Measurements from ENCODE around the gene PPP1R14C.
"Not testable (repeated sequence)": the region's sequence is repeated elsewhere in the genome, so short reads cannot be mapped to it uniquely, and the experiment has no call there.

The PPP1R14C gene

GRCh38 chr6:150228072-150228733 lies 85.4 kb downstream of the PPP1R14C start:
- no peak for DNase-seq

- DNase-seq = no peak
Measured at GRCh38 chr6:150229436-150230163, 86.8 kb downstream of the PPP1R14C start.

- DNase-seq = no peak
Measured at GRCh38 chr6:150230164-150230561, 87.3 kb downstream of the PPP1R14C start.

- no peak for DNase-seq
Measured at GRCh38 chr6:150230832-150231524, 88.1 kb downstream of the PPP1R14C start.

- DNase-seq = no peak
Measured at GRCh38 chr6:150231525-150231850, 88.6 kb downstream of the PPP1R14C start.

GRCh38 chr6:150233843-150234269 lies 91.0 kb downstream of the PPP1R14C start:
- peak; percentile 35 for DNase-seq

- no peak for DNase-seq
Measured at GRCh38 chr6:150235218-150235617, 92.4 kb downstream of the PPP1R14C start.

GRCh38 chr6:150236114-150236513 lies 93.3 kb downstream of the PPP1R14C start:
- no peak for DNase-seq

- DNase-seq = no peak
Measured at GRCh38 chr6:150236544-150236943, 93.7 kb downstream of the PPP1R14C start.

GRCh38 chr6:150237626-150238025 lies 94.8 kb downstream of the PPP1R14C start:
- peak; percentile 25 for DNase-seq

- DNase-seq = peak; percentile 76
Measured at GRCh38 chr6:150238336-150238741, 95.5 kb downstream of the PPP1R14C start.

GRCh38 chr6:150238846-150239407 lies 96.1 kb downstream of the PPP1R14C start:
- DNase-seq = peak; percentile 99

GRCh38 chr6:150241756-150242155 lies 98.9 kb downstream of the PPP1R14C start:
- not testable (repeated sequence) for DNase-seq

- no peak for DNase-seq
Measured at GRCh38 chr6:150243620-150244314, 100.9 kb downstream of the PPP1R14C start.

GRCh38 chr6:150245148-150245935 lies 102.5 kb downstream of the PPP1R14C start:
- DNase-seq = no peak

- DNase-seq = no peak
Measured at GRCh38 chr6:150247803-150248202, 105.0 kb downstream of the PPP1R14C start.

GRCh38 chr6:150248300-150248699 lies 105.5 kb downstream of the PPP1R14C start:
- DNase-seq = no peak

GRCh38 chr6:150249261-150249660 lies 106.4 kb downstream of the PPP1R14C start:
- no peak for DNase-seq

- DNase-seq = no peak
Measured at GRCh38 chr6:150250826-150251225, 108.0 kb downstream of the PPP1R14C start.

GRCh38 chr6:150251566-150252186 lies 108.8 kb downstream of the PPP1R14C start:
- no peak for DNase-seq

GRCh38 chr6:150252714-150253444 lies 110.0 kb downstream of the PPP1R14C start:
- DNase-seq = peak; percentile 38

All from MV-4-11 (cell line).